Endodermal cell (in vitro differentiated cells): ENCODE results near the gene DYRK1A. TPM values are rescaled to one million over a fixed set of nuclear protein-coding genes. Genes with fewer than 3 reads are reported as not detected.

Source experiments
- DNase-seq: peaks from one replicate; pipeline ENCODE4 v3.0.0-alpha.2; 2017
- H3K27ac ChIP-seq: 2 replicates; pipeline ENCODE4 v1.5.1; 2013; ENCODE audit warnings: mild to moderate bottlenecking, low read depth, low read length, moderate library complexity
- H3K27me3 ChIP-seq: 2 replicates; pipeline ENCODE4 v1.6.1; 2013; ENCODE audit warnings: mild to moderate bottlenecking, low read length, moderate library complexity; ENCODE audit not compliant: insufficient read depth, control insufficient read depth, poor library complexity, severe bottlenecking
- H3K36me3 ChIP-seq: 2 replicates; pipeline ENCODE4 v1.7.0; 2013; ENCODE audit warnings: mild to moderate bottlenecking, low read length, moderate library complexity; ENCODE audit not compliant: control insufficient read depth, insufficient read depth
- H3K4me1 ChIP-seq: one replicate; pipeline ENCODE4 v1.7.0; 2013; ENCODE audit warnings: low read length; ENCODE audit not compliant: control insufficient read depth, insufficient read depth
- H3K4me3 ChIP-seq: 2 replicates; pipeline ENCODE4 v1.5.1; 2013; ENCODE audit warnings: mild to moderate bottlenecking, low read length, moderate library complexity
- H3K9ac ChIP-seq: 2 replicates; pipeline ENCODE4 v1.6.1; 2013; ENCODE audit warnings: mild to moderate bottlenecking, low read length, moderate library complexity; ENCODE audit not compliant: poor library complexity, severe bottlenecking; ENCODE audit errors: extremely low read depth
- H3K9me3 ChIP-seq: 2 replicates; pipeline ENCODE4 v1.6.1; 2013; ENCODE audit warnings: mild to moderate bottlenecking, low read length, moderate library complexity; ENCODE audit not compliant: control insufficient read depth
- H3K27ac Mint-ChIP-seq: 2 replicates; pipeline ENCODE4 v1.8.0; 2020; ENCODE audit warnings: mixed read lengths
- H3K27me3 Mint-ChIP-seq: 2 replicates; pipeline ENCODE4 v1.8.0; 2021; ENCODE audit warnings: mild to moderate bottlenecking, mixed read lengths; ENCODE audit not compliant: insufficient read depth
- H3K36me3 Mint-ChIP-seq: 2 replicates; pipeline ENCODE4 v1.8.0; 2020; ENCODE audit warnings: low read depth, mixed read lengths
- H3K4me1 Mint-ChIP-seq: 2 replicates; pipeline ENCODE4 v1.8.0; 2020; ENCODE audit warnings: mixed read lengths
- H3K4me3 Mint-ChIP-seq: 2 replicates; pipeline ENCODE4 v1.8.0; 2020; ENCODE audit warnings: mild to moderate bottlenecking, moderate library complexity, mixed read lengths
- H3K9me3 Mint-ChIP-seq: 2 replicates; pipeline ENCODE4 v1.8.0; 2020; ENCODE audit warnings: mild to moderate bottlenecking, mixed read lengths
- WGBS, 2 experiments: methylation state at CpG; one replicate each; pipeline versions ENCODE4 v1.1.5 to v1.1.7; 2013; ENCODE audit warnings: missing lambda C conversion rate in 2 of 2, mixed read lengths in 1 of 2; ENCODE audit not compliant: insufficient coverage in 1 of 2, insufficient read length in 1 of 2; 5-methylcytosine and 5-hydroxymethylcytosine counted together
- total RNA-seq, 2 donors: library from RNA; stranded (reverse); fragmentation: NEBNext Ultra II Directional in 1 of 2; extraction: Animal tissue kit (Norgen Biotek cat#: 25700) in 1 of 2; gene quantifications; 2 replicates in 1 of 2; 3 replicates in 1 of 2; pipeline ENCODE4 v1.2.1, GENCODE V29; 2021
- TF ChIP-seq, protein P1 (sequence below): fragments of 200-600 bp; sonication (generic); conservative IDR thresholded peaks from 2 replicates; pipeline ENCODE4 v1.5.0; 2021; ENCODE audit warnings: antibody characterized with exemption, mild to moderate bottlenecking

The DYRK1A gene
- total RNA-seq, 2 donors from 2014 or later = 73.9 to 75.2 TPM

DNA sequence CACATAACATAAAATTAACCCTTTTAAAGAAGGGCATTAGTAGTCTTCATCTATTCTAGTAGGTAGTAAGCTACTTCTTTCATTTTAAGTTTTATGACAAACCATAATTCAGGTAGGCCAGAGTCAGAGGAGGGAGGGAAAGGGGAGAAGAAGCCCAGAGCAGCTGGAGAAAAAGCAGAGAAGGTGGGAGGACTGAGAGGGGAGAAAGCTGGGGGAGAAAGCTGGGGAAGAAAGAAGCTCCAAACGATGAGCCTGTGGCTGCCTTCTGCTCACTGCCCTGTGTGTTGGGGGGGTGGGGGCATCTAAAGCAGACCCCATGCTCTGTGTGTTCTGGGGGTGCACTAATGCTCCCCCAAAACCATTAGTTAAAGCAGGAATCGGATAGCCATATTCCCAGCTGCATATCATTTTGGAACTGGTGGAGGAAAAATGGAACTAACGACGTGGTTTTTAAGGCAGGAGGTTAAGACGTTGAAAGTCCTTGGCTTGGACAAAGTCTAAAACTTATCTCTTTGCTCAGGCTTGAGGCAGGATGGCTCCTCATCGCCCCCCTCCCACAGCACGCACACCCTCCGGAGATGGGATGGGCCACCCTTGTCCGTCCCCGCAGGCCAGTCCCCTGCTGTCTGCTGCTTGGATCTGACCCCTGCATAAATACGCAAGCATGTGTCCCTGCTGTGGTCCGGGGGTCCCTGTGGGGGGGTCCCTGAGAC lies 184.2 kb downstream of the DYRK1A start:
- H3K4me1 Mint-ChIP-seq = peaks cover 21% of the 10 kb centered on the region
- peak; percentile 41 for DNase-seq

GRCh38 chr21:37551331-37551992 lies 184.9 kb downstream of the DYRK1A start:
- TF ChIP-seq, protein P1, sequence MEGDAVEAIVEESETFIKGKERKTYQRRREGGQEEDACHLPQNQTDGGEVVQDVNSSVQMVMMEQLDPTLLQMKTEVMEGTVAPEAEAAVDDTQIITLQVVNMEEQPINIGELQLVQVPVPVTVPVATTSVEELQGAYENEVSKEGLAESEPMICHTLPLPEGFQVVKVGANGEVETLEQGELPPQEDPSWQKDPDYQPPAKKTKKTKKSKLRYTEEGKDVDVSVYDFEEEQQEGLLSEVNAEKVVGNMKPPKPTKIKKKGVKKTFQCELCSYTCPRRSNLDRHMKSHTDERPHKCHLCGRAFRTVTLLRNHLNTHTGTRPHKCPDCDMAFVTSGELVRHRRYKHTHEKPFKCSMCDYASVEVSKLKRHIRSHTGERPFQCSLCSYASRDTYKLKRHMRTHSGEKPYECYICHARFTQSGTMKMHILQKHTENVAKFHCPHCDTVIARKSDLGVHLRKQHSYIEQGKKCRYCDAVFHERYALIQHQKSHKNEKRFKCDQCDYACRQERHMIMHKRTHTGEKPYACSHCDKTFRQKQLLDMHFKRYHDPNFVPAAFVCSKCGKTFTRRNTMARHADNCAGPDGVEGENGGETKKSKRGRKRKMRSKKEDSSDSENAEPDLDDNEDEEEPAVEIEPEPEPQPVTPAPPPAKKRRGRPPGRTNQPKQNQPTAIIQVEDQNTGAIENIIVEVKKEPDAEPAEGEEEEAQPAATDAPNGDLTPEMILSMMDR = no peak
- no peak overlapping the region for H3K4me3 ChIP-seq
- Mint-ChIP-seq H3K9me3 (no peaks in the 10 kb centered on the region), H3K27ac (no peak overlapping the region), H3K27me3 (no peaks in the 10 kb centered on the region), H3K36me3 (no peaks in the 10 kb centered on the region), H3K4me3 (no peak overlapping the region), H3K4me1 (peaks cover 28% of the 10 kb centered on the region)
- H3K9ac ChIP-seq = no peak overlapping the region
- no peaks in the 10 kb centered on the region for H3K4me1 ChIP-seq
- H3K27ac ChIP-seq = no peak overlapping the region
- WGBS, 2 experiments = 87 to 92% methylated on average over 7 to 21 of the region's 21 CpGs
- H3K27me3 ChIP-seq = no peaks in the 10 kb centered on the region
- no peaks in the 10 kb centered on the region for H3K9me3 ChIP-seq
- DNase-seq = no peak
- no peaks in the 10 kb centered on the region for H3K36me3 ChIP-seq

More for the DNA sequence above, 184.2 kb downstream of the DYRK1A start:
- Histone ChIP-seq H3K9me3 (no peaks in the 10 kb centered on the region), H3K27me3 (no peaks in the 10 kb centered on the region), H3K36me3 (no peaks in the 10 kb centered on the region), H3K4me3 (no peak overlapping the region), H3K9ac (no peak overlapping the region), H3K27ac (no peak overlapping the region), H3K4me1 (no peaks in the 10 kb centered on the region)
- Mint-ChIP-seq H3K4me3 (no peak overlapping the region), H3K9me3 (no peaks in the 10 kb centered on the region), H3K27ac (no peak overlapping the region), H3K27me3 (no peaks in the 10 kb centered on the region), H3K36me3 (no peaks in the 10 kb centered on the region)
- WGBS, 2 experiments = 87 to 94% methylated on average over 5 to 12 of the region's 12 CpGs
- TF ChIP-seq, protein P1 = no peak

GRCh38 chr21:37551993-37552355 lies 185.4 kb downstream of the DYRK1A start:
- Histone ChIP-seq H3K36me3 (no peaks in the 10 kb centered on the region), H3K4me3 (no peak overlapping the region), H3K9ac (no peak overlapping the region), H3K9me3 (no peaks in the 10 kb centered on the region), H3K27ac (no peak overlapping the region), H3K4me1 (no peaks in the 10 kb centered on the region), H3K27me3 (no peaks in the 10 kb centered on the region)
- Mint-ChIP-seq H3K27me3 (no peaks in the 10 kb centered on the region), H3K4me3 (no peak overlapping the region), H3K27ac (no peak overlapping the region), H3K4me1 (peaks cover 26% of the 10 kb centered on the region), H3K36me3 (no peaks in the 10 kb centered on the region), H3K9me3 (no peaks in the 10 kb centered on the region)
- 95 to 98% methylated on average over 5 of the region's 5 CpGs for WGBS, 2 experiments
- DNase-seq = peak; percentile 40
- TF ChIP-seq, protein P1 = no peak
